CD14-positive monocyte (primary cell): ENCODE results near the gene LGALS16. TPM values are rescaled to one million over a fixed set of nuclear protein-coding genes. Genes with fewer than 3 reads are reported as not detected.

ENCODE experiments used
- DNase-seq, 3 donors: peaks; one replicate each; pipeline ENCODE4 v3.0.0-alpha.2; 2011 to 2022
- H2AFZ ChIP-seq: 2 replicates; pipeline ENCODE4 v1.6.0; 2012; ENCODE audit warnings: mild to moderate bottlenecking, low read depth, low read length, inconsistent platforms; ENCODE audit not compliant: insufficient read depth, poor library complexity, severe bottlenecking
- H3K27ac ChIP-seq, 2 donors: 1 replicate in 1 of 2; 2 replicates in 1 of 2; pipeline ENCODE4 v1.5.1; 2012 to 2013; ENCODE audit warnings: low read length in 2 of 2, control low read depth in 1 of 2, inconsistent platforms in 1 of 2, low read depth in 1 of 2, mild to moderate bottlenecking in 1 of 2
- H3K27me3 ChIP-seq, 2 donors: one replicate each; pipeline versions ENCODE4 v1.6.0 to v1.6.1; 2011 to 2013; ENCODE audit warnings: low read length in 2 of 2; ENCODE audit not compliant: control insufficient read depth in 2 of 2, insufficient read depth in 2 of 2
- H3K36me3 ChIP-seq, 2 donors: replicated peaks in 1 of 2; 1 replicate in 1 of 2; 2 replicates in 1 of 2; pipeline versions ENCODE4 v1.5.1 to v1.6.1; 2012 to 2013; ENCODE audit warnings: low read length in 2 of 2, control low read depth in 1 of 2, inconsistent platforms in 1 of 2, mild to moderate bottlenecking in 1 of 2; ENCODE audit not compliant: insufficient read depth in 2 of 2, control insufficient read depth in 1 of 2
- H3K4me1 ChIP-seq, 2 donors: 1 replicate in 1 of 2; 2 replicates in 1 of 2; pipeline versions ENCODE4 v1.5.1 to v1.6.1; 2012 to 2013; ENCODE audit warnings: low read length in 2 of 2, control low read depth in 1 of 2, inconsistent platforms in 1 of 2, mild to moderate bottlenecking in 1 of 2, moderate library complexity in 1 of 2; ENCODE audit not compliant: insufficient read depth in 2 of 2, control insufficient read depth in 1 of 2
- H3K4me2 ChIP-seq: replicated peaks from 2 replicates; pipeline ENCODE3; 2012; ENCODE audit warnings: low read length, moderate library complexity, mild to moderate bottlenecking; ENCODE audit not compliant: poor library complexity, severe bottlenecking; ENCODE audit errors: extremely low read depth
- H3K4me3 ChIP-seq, 3 experiments: fragments of 200-600 bp in 1 of 3; sonication (generic) in 1 of 3; replicated peaks in 1 of 3; 1 replicate in 2 of 3; 2 replicates in 1 of 3; pipeline ENCODE4 v1.5.1; 2011 to 2013; ENCODE audit warnings: low read length in 3 of 3, mild to moderate bottlenecking in 3 of 3, control low read depth in 2 of 3, low read depth in 2 of 3, inconsistent platforms in 1 of 3, moderate library complexity in 1 of 3
- H3K79me2 ChIP-seq: 2 replicates; pipeline ENCODE4 v1.6.0; 2012; ENCODE audit warnings: mild to moderate bottlenecking, control low read depth, inconsistent platforms, low read length, moderate library complexity; ENCODE audit not compliant: insufficient read depth
- H3K9ac ChIP-seq: 2 replicates; pipeline ENCODE4 v1.6.0; 2017; ENCODE audit warnings: low read length, mild to moderate bottlenecking; ENCODE audit not compliant: insufficient read depth, poor library complexity, severe bottlenecking
- H3K9me3 ChIP-seq, 2 donors: replicated peaks in 1 of 2; 1 replicate in 1 of 2; 2 replicates in 1 of 2; pipeline versions ENCODE4 v1.5.1 to v1.6.1; 2012 to 2013; ENCODE audit warnings: low read length in 2 of 2, control low read depth in 1 of 2; ENCODE audit not compliant: control insufficient read depth in 1 of 2, insufficient read depth in 1 of 2
- H4K20me1 ChIP-seq: 2 replicates; pipeline ENCODE4 v1.6.0; 2012; ENCODE audit warnings: mild to moderate bottlenecking, low read length, control low read depth, moderate library complexity; ENCODE audit not compliant: insufficient read depth
- H3K27ac Mint-ChIP-seq, 7 donors: one replicate each; pipeline ENCODE4 v1.8.0; 2020; ENCODE audit warnings: mild to moderate bottlenecking in 7 of 7, mixed read lengths in 7 of 7, moderate library complexity in 6 of 7, inconsistent platforms in 2 of 7
- H3K27me3 Mint-ChIP-seq, 3 donors: one replicate each; pipeline ENCODE4 v1.8.0; 2021 to 2022; ENCODE audit warnings: low read depth in 3 of 3, mild to moderate bottlenecking in 3 of 3, mixed read lengths in 3 of 3, moderate library complexity in 3 of 3, inconsistent platforms in 1 of 3
- H3K36me3 Mint-ChIP-seq, 2 donors: one replicate each; pipeline ENCODE4 v1.8.0; 2020; ENCODE audit warnings: mixed read lengths in 2 of 2, inconsistent platforms in 1 of 2, mild to moderate bottlenecking in 1 of 2
- H3K4me1 Mint-ChIP-seq: one replicate; pipeline ENCODE4 v1.8.0; 2020; ENCODE audit warnings: mild to moderate bottlenecking, mixed read lengths
- H3K4me3 Mint-ChIP-seq, 2 donors: one replicate each; pipeline ENCODE4 v1.8.0; 2020; ENCODE audit warnings: mild to moderate bottlenecking in 2 of 2, mixed read lengths in 2 of 2, moderate library complexity in 1 of 2
- H3K9me3 Mint-ChIP-seq, 7 donors: one replicate each; pipeline ENCODE4 v1.8.0; 2020 to 2022; ENCODE audit warnings: mixed read lengths in 7 of 7, mild to moderate bottlenecking in 6 of 7, moderate library complexity in 6 of 7, inconsistent platforms in 2 of 7
- CTCF ChIP-seq: fragments of 200-600 bp; IDR thresholded peaks from one replicate; pipeline ENCODE4 v1.8.0; 2022; ENCODE audit warnings: antibody characterized with exemption, mild to moderate bottlenecking
- WGBS: methylation state at CpG from one replicate; pipeline ENCODE4 v1.1.5; 2013; ENCODE audit warnings: missing lambda C conversion rate; ENCODE audit not compliant: insufficient coverage; 5-methylcytosine and 5-hydroxymethylcytosine counted together
- intact Hi-C, 2 donors: fragments of 100-400 bp; cut with micrococcal nuclease; formaldehyde crosslinking; loops; one replicate each; pipeline versions ENCODE4 v1.15.0 to v1.15.1; 2023
- polyA plus RNA-seq, 3 donors: library from polyadenylated mRNA; depleted of rRNA in 1 of 3; unstranded in 2 of 3; stranded (reverse) in 1 of 3; fragments of 300-500 nt in 2 of 3; fragments of >200 nt in 1 of 3; fragmentation: Illumina TruSeq in 2 of 3; gene quantifications; 1 replicate in 2 of 3; 2 replicates in 1 of 3; pipeline ENCODE4 v1.2.3, GENCODE V29; 2012 to 2021

Gene LGALS16
- polyA plus RNA-seq, 3 donors, result not detected

GRCh38 chr19:39647918-39648317 is 7.8 kb upstream of the LGALS16 start:
- H3K36me3 Mint-ChIP-seq, result no peaks in the 10 kb centered on the region
- no peak overlapping the region for H3K4me3 Mint-ChIP-seq
- Histone ChIP-seq H3K4me1 (no peaks in the 10 kb centered on the region), H3K9ac (no peak overlapping the region), H2AFZ (no peak overlapping the region), H3K4me2 (no peak overlapping the region), H3K79me2 (no peaks in the 10 kb centered on the region), H3K27ac (no peak overlapping the region), H4K20me1 (no peaks in the 10 kb centered on the region), H3K36me3 (no peaks in the 10 kb centered on the region), H3K4me3 (no peak overlapping the region), H3K9me3 (no peaks in the 10 kb centered on the region), H3K27me3 (no peaks in the 10 kb centered on the region)
- no peak for DNase-seq
- peaks cover 0 to 2% (median 0%) of the 10 kb centered on the region in 7 donors for H3K9me3 Mint-ChIP-seq
- H3K27me3 Mint-ChIP-seq, result peaks cover 2 to 13% (median 7%) of the 10 kb centered on the region in 3 donors
- no peaks in the 10 kb centered on the region for H3K4me1 Mint-ChIP-seq
- no peak overlapping the region for H3K27ac Mint-ChIP-seq
- intact Hi-C loops, result no loop called here
- TF ChIP-seq CTCF, result no peak
- no CpG with 5 or more reads among the region's 3 CpGs for WGBS

GRCh38 chr19:39659791-39660190 is 4.1 kb downstream of the LGALS16 start:
- Histone ChIP-seq H2AFZ (no peak overlapping the region), H4K20me1 (no peaks in the 10 kb centered on the region), H3K9ac (no peak overlapping the region), H3K4me3 (no peak overlapping the region), H3K4me1 (no peaks in the 10 kb centered on the region), H3K36me3 (no peaks in the 10 kb centered on the region), H3K79me2 (no peaks in the 10 kb centered on the region), H3K27ac (no peak overlapping the region), H3K9me3 (no peaks in the 10 kb centered on the region), H3K27me3 (no peaks in the 10 kb centered on the region), H3K4me2 (no peak overlapping the region)
- intact Hi-C loops, result loop anchor here in 1 of 2 donors (5.0 kb wide), 1 partner anchor 102 kb away; no protein-coding TSS in a partner anchor
- H3K4me1 Mint-ChIP-seq, result no peaks in the 10 kb centered on the region
- peaks cover 2 to 8% (median 5%) of the 10 kb centered on the region in 3 donors for H3K27me3 Mint-ChIP-seq
- 100% methylated on average over 1 of the region's 4 CpGs for WGBS
- no peaks in the 10 kb centered on the region for H3K36me3 Mint-ChIP-seq
- H3K27ac Mint-ChIP-seq, result no peak overlapping the region
- no peak for DNase-seq
- no peak overlapping the region for H3K4me3 Mint-ChIP-seq
- TF ChIP-seq CTCF, result no peak
- H3K9me3 Mint-ChIP-seq, result no peaks in the 10 kb centered on the region
